Measurements from ENCODE around the gene COL13A1. TPM values are rescaled to one million over a fixed set of nuclear protein-coding genes. Genes with fewer than 3 reads are reported as not detected.

The COL13A1 gene
- total RNA-seq, 6 experiments from 2014 or later = 0.18 to 0.44 (median 0.30) TPM; not detected in 2

- ATAC-seq (no peak), DNase-seq (no peak)
- no peaks in the 10 kb centered on the region for H3K9me3 ChIP-seq
- no peaks in the 10 kb centered on the region for H3K27me3 ChIP-seq
- no peaks in the 10 kb centered on the region for H3K4me1 ChIP-seq
- no peak overlapping the region for H3K4me3 ChIP-seq
- intact Hi-C loops (cut with DNase I) = no loop called here
- TF ChIP-seq CTCF (IDR thresholded peaks at IDR 0.05) (no peak), POLR2A (IDR thresholded peaks at IDR 0.05) (no peak)
- no peaks in the 10 kb centered on the region for H3K36me3 ChIP-seq
- 69% methylated on average over 1 of the region's 10 CpGs for WGBS (ENCODE audit: insufficient coverage, low coverage, low lambda C conversion rate, missing lambda C conversion rate)
- H3K27ac ChIP-seq = no peak overlapping the region
Measured at GRCh38 chr10:69944761-69945160, 143.1 kb downstream of the COL13A1 start.

DNA sequence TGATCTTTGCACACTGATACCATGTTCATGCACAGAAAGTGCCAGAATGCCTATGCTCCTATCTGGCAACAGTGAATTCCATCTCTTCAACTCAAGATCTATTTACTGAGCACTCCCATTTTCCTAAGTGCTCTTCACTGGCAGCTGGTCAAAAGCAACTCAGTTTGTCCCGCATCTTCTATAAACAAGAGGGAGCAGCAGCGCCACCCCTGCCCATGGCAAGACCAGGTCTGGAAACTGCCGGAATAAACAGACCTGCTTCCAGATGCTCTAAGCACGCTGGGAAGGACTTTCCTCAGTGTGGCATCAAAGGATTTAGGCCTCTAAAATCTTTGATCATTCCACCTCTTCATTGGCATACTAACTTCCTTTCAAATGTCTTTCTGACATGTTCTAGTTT is 146.6 kb downstream of the COL13A1 start:
- ATAC-seq = no peak
- WGBS (ENCODE audit: insufficient coverage, low coverage, low lambda C conversion rate, missing lambda C conversion rate) = 64% methylated on average over 2 of the region's 4 CpGs
- DNase-seq = no peak
- no peaks in the 10 kb centered on the region for H3K9me3 ChIP-seq
- H3K27ac ChIP-seq = no peak overlapping the region
- H3K36me3 ChIP-seq = no peaks in the 10 kb centered on the region
- H3K27me3 ChIP-seq = no peaks in the 10 kb centered on the region
- TF ChIP-seq POLR2A (IDR thresholded peaks at IDR 0.05) = no peak
- TF ChIP-seq CTCF (IDR thresholded peaks at IDR 0.05) = no peak
- no peak overlapping the region for H3K4me3 ChIP-seq
- H3K4me1 ChIP-seq = no peaks in the 10 kb centered on the region
- intact Hi-C loops (cut with DNase I) = no loop called here

DNA sequence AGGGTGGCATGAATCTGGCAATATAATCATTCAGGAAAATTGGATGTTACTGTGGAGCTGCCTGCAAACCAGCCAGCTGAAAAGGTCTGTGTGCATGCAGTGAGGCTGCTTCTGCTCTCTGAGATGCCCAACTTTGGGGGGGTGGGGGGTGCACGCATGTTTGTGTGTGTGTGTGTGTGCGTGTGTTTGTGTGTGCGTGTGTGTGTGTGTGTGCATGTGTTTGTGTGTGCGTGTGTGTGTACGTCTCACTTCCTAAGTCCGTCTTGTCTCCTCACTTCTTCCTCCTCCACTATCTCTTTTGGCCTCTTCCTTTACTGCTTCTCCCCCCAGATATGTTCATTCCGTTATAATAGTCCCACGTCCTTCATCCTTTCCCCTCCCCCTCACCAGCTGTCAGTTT is 148.1 kb downstream of the COL13A1 start:
- 60% methylated on average over 2 of the region's 8 CpGs for WGBS (ENCODE audit: insufficient coverage, low coverage, low lambda C conversion rate, missing lambda C conversion rate)
- no peak overlapping the region for H3K4me3 ChIP-seq
- no peak for ATAC-seq
- no peak overlapping the region for H3K27ac ChIP-seq
- intact Hi-C loops (cut with DNase I) = no loop called here
- DNase-seq = no peak
- H3K27me3 ChIP-seq = no peaks in the 10 kb centered on the region
- no peak for TF ChIP-seq POLR2A (IDR thresholded peaks at IDR 0.05)
- no peak for TF ChIP-seq CTCF (IDR thresholded peaks at IDR 0.05)
- H3K9me3 ChIP-seq = no peaks in the 10 kb centered on the region
- H3K4me1 ChIP-seq = no peaks in the 10 kb centered on the region
- H3K36me3 ChIP-seq = no peaks in the 10 kb centered on the region

DNA sequence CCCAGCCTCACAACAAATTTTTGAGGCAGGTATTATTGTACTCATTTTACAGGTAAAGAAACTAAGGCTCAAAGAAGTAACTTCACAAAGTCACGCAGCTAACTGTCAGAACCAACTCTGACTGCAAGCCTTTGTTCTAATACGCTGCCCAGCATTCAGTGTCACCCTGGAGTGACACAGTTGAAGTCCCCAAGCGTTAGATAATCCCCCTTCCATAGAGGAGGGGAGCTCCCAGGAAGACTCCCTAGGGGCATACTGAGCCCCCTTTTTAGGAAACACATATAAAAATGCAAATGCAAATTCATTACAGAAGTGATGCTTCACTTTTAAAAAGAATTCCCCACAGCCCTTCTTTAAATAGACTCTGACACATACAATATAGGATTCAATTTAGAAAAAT is 150.0 kb downstream of the COL13A1 start:
- TF ChIP-seq POLR2A (IDR thresholded peaks at IDR 0.05) = no peak
- no peak for TF ChIP-seq CTCF (IDR thresholded peaks at IDR 0.05)
- WGBS (ENCODE audit: insufficient coverage, low coverage, low lambda C conversion rate, missing lambda C conversion rate) = 78% methylated on average over 3 of the region's 3 CpGs
- no peak for DNase-seq

More for the DNA sequence above, 150.0 kb downstream of the COL13A1 start:
- Histone ChIP-seq H3K27ac (no peak overlapping the region), H3K9me3 (no peaks in the 10 kb centered on the region), H3K4me1 (no peaks in the 10 kb centered on the region), H3K27me3 (no peaks in the 10 kb centered on the region), H3K4me3 (no peak overlapping the region), H3K36me3 (no peaks in the 10 kb centered on the region)
- intact Hi-C loops (cut with DNase I) = no loop called here
- no peak for ATAC-seq
